Neural progenitor cell (in vitro differentiated cells): ENCODE measurements around the gene CIB1. TPM values are rescaled to one million over a fixed set of nuclear protein-coding genes. Genes with fewer than 3 reads are reported as not detected.

ENCODE experiments used
- DNase-seq: peaks from one replicate; pipeline ENCODE4 v3.0.0-alpha.2; 2016; ENCODE audit warnings: low spot score
- H2AFZ ChIP-seq: fragments of 200-600 bp; sonication (generic); replicated peaks from 2 replicates; pipeline ENCODE4 v1.6.1; 2016; ENCODE audit warnings: antibody characterized with exemption
- H3F3A ChIP-seq: fragments of 200-600 bp; sonication (generic); 2 replicates; pipeline ENCODE4 v1.6.1; 2016; ENCODE audit warnings: antibody characterized with exemption, low read depth
- H3K27ac ChIP-seq: fragments of 200-600 bp; sonication (generic); 2 replicates; pipeline ENCODE4 v1.5.1; 2016; ENCODE audit warnings: mild to moderate bottlenecking
- H3K27me3 ChIP-seq: fragments of 200-600 bp; sonication (generic); 2 replicates; pipeline ENCODE4 v1.6.1; 2016; ENCODE audit warnings: mild to moderate bottlenecking, moderate library complexity
- H3K36me3 ChIP-seq: fragments of 200-600 bp; sonication (generic); 2 replicates; pipeline ENCODE4 v1.5.1; 2016
- H3K4me1 ChIP-seq: fragments of 200-600 bp; sonication (generic); 2 replicates; pipeline ENCODE4 v1.6.1; 2016; ENCODE audit warnings: mixed run types
- H3K4me2 ChIP-seq: fragments of 200-600 bp; sonication (generic); 2 replicates; pipeline ENCODE4 v1.6.1; 2016
- H3K4me3 ChIP-seq: fragments of 200-600 bp; sonication (generic); 2 replicates; pipeline ENCODE4 v1.5.1; 2016
- H3K79me2 ChIP-seq: fragments of 200-600 bp; sonication (generic); 2 replicates; pipeline ENCODE4 v1.6.1; 2016; ENCODE audit warnings: low read depth
- H3K9ac ChIP-seq: fragments of 200-600 bp; sonication (generic); 2 replicates; pipeline ENCODE4 v1.6.1; 2016
- H3K9me3 ChIP-seq: fragments of 200-600 bp; sonication (generic); 2 replicates; pipeline ENCODE4 v1.5.1; 2016; ENCODE audit warnings: low read depth
- H4K20me1 ChIP-seq: fragments of 200-600 bp; sonication (generic); 2 replicates; pipeline ENCODE4 v1.6.1; 2016; ENCODE audit warnings: low read depth
- H3K27ac Mint-ChIP-seq: 3 replicates; pipeline ENCODE4 v1.8.0; 2021; ENCODE audit warnings: mixed read lengths
- H3K27me3 Mint-ChIP-seq: 2 replicates; pipeline ENCODE4 v1.8.0; 2022; ENCODE audit warnings: low read depth, mild to moderate bottlenecking, inconsistent platforms, moderate library complexity, mixed read lengths; ENCODE audit not compliant: insufficient read depth
- H3K36me3 Mint-ChIP-seq: 3 replicates; pipeline ENCODE4 v1.8.0; 2021; ENCODE audit warnings: mixed read lengths
- H3K4me1 Mint-ChIP-seq: 3 replicates; pipeline ENCODE4 v1.8.0; 2021; ENCODE audit warnings: mixed read lengths
- H3K4me3 Mint-ChIP-seq: 3 replicates; pipeline ENCODE4 v1.8.0; 2021; ENCODE audit warnings: mild to moderate bottlenecking, moderate library complexity, mixed read lengths
- H3K9me3 Mint-ChIP-seq: 3 replicates; pipeline ENCODE4 v1.8.0; 2020; ENCODE audit warnings: mixed read lengths
- CTCF ChIP-seq: fragments of 200-600 bp; sonication (generic); IDR thresholded peaks from 2 replicates; pipeline ENCODE4 v1.5.1; 2017; ENCODE audit warnings: antibody characterized with exemption, mild to moderate bottlenecking
- EZH2 ChIP-seq: fragments of 200-600 bp; sonication (generic); IDR thresholded peaks from 2 replicates; pipeline ENCODE4 v1.6.1; 2017; ENCODE audit warnings: antibody characterized with exemption, mild to moderate bottlenecking, moderate library complexity
- EZH2phosphoT487 ChIP-seq: fragments of 200-600 bp; sonication (generic); IDR thresholded peaks from 2 replicates; pipeline ENCODE4 v1.6.1; 2017; ENCODE audit warnings: antibody characterized with exemption
- total RNA-seq: library from RNA; depleted of rRNA; stranded (reverse); fragments of >200 nt; gene quantifications from 2 replicates; pipeline ENCODE4 v1.2.3, GENCODE V29; 2015; ENCODE audit warnings: low replicate concordance

Gene CIB1
- total RNA-seq, 1 donor from 2014 or later: 5.2 TPM

GRCh38 chr15:90200534-90201129 is 33.1 kb downstream of the CIB1 start:
- Mint-ChIP-seq H3K27me3 (peaks cover 4% of the 10 kb centered on the region), H3K9me3 (no peaks in the 10 kb centered on the region), H3K4me3 (peak overlapping the region; percentile 97), H3K27ac (peak overlapping the region; percentile 99), H3K4me1 (peaks cover 39% of the 10 kb centered on the region), H3K36me3 (no peaks in the 10 kb centered on the region)
- Histone ChIP-seq H4K20me1 (peaks cover 40% of the 10 kb centered on the region), H3K79me2 (peaks cover 27% of the 10 kb centered on the region), H3K9me3 (no peaks in the 10 kb centered on the region), H3K4me3 (peak overlapping the region; percentile 89), H3K9ac (no peak overlapping the region), H2AFZ (peak overlapping the region; percentile 69), H3K27me3 (no peaks in the 10 kb centered on the region), H3K4me2 (peak overlapping the region; percentile 93), H3K4me1 (peaks cover 11% of the 10 kb centered on the region), H3K36me3 (no peaks in the 10 kb centered on the region), H3K27ac (no peak overlapping the region), H3F3A (peaks cover 23% of the 10 kb centered on the region)
- TF ChIP-seq CTCF (no peak), EZH2 (no peak), EZH2phosphoT487 (no peak)
- DNase-seq: no peak

GRCh38 chr15:90194655-90195054 is 39.1 kb downstream of the CIB1 start:
- H4K20me1 ChIP-seq: no peaks in the 10 kb centered on the region
- H3K79me2 ChIP-seq: no peaks in the 10 kb centered on the region
- no peak for TF ChIP-seq EZH2
- no peak for TF ChIP-seq CTCF
- no peak for TF ChIP-seq EZH2phosphoT487
- Mint-ChIP-seq H3K4me3 (no peak overlapping the region), H3K27ac (no peak overlapping the region), H3K4me1 (peaks cover 13% of the 10 kb centered on the region), H3K36me3 (peaks cover 2% of the 10 kb centered on the region), H3K9me3 (no peaks in the 10 kb centered on the region), H3K27me3 (peaks cover 2% of the 10 kb centered on the region)
- no peak overlapping the region for H3K27ac ChIP-seq
- H2AFZ ChIP-seq: no peak overlapping the region
- H3K27me3 ChIP-seq: no peaks in the 10 kb centered on the region
- H3K4me3 ChIP-seq: no peak overlapping the region
- H3K4me2 ChIP-seq: no peak overlapping the region
- H3K9me3 ChIP-seq: no peaks in the 10 kb centered on the region
- H3K36me3 ChIP-seq: no peaks in the 10 kb centered on the region
- H3F3A ChIP-seq: peaks cover 2% of the 10 kb centered on the region
- H3K9ac ChIP-seq: no peak overlapping the region
- peaks cover 5% of the 10 kb centered on the region for H3K4me1 ChIP-seq
- no peak for DNase-seq

GRCh38 chr15:90192961-90193786 is 40.6 kb downstream of the CIB1 start:
- TF ChIP-seq EZH2 (no peak), EZH2phosphoT487 (no peak)
- no peak for DNase-seq
- peaks cover 2% of the 10 kb centered on the region for H3K36me3 Mint-ChIP-seq
- Histone ChIP-seq H3K4me3 (no peak overlapping the region), H3K4me1 (peaks cover 5% of the 10 kb centered on the region), H2AFZ (no peak overlapping the region), H3K9me3 (no peaks in the 10 kb centered on the region), H3K27me3 (no peaks in the 10 kb centered on the region), H3K4me2 (no peak overlapping the region), H3K9ac (no peak overlapping the region), H3K79me2 (no peaks in the 10 kb centered on the region), H3K36me3 (no peaks in the 10 kb centered on the region), H3F3A (no peaks in the 10 kb centered on the region), H3K27ac (no peak overlapping the region), H4K20me1 (no peaks in the 10 kb centered on the region)
- no peak overlapping the region for H3K27ac Mint-ChIP-seq
- no peak overlapping the region for H3K4me3 Mint-ChIP-seq
- no peaks in the 10 kb centered on the region for H3K9me3 Mint-ChIP-seq
- H3K4me1 Mint-ChIP-seq: peaks cover 10% of the 10 kb centered on the region
- H3K27me3 Mint-ChIP-seq: peaks cover 2% of the 10 kb centered on the region
